ENCODE results near the gene MAN1A2. TPM values are rescaled to one million over a fixed set of nuclear protein-coding genes. Genes with fewer than 3 reads are reported as not detected.

The MAN1A2 gene
- total RNA-seq, 4 donors from 2014 or later, result 23.3 to 77.6 (median 57.0) TPM

- TF ChIP-seq, protein P1, sequence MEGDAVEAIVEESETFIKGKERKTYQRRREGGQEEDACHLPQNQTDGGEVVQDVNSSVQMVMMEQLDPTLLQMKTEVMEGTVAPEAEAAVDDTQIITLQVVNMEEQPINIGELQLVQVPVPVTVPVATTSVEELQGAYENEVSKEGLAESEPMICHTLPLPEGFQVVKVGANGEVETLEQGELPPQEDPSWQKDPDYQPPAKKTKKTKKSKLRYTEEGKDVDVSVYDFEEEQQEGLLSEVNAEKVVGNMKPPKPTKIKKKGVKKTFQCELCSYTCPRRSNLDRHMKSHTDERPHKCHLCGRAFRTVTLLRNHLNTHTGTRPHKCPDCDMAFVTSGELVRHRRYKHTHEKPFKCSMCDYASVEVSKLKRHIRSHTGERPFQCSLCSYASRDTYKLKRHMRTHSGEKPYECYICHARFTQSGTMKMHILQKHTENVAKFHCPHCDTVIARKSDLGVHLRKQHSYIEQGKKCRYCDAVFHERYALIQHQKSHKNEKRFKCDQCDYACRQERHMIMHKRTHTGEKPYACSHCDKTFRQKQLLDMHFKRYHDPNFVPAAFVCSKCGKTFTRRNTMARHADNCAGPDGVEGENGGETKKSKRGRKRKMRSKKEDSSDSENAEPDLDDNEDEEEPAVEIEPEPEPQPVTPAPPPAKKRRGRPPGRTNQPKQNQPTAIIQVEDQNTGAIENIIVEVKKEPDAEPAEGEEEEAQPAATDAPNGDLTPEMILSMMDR (IDR thresholded peaks at IDR 0.05), result no peak
- no peak for TF ChIP-seq POLR2A (IDR thresholded peaks at IDR 0.05)
- Histone ChIP-seq H3K27ac (no peak overlapping the region), H3K4me1 (peaks cover 0 to 3% of the 10 kb centered on the region in 2 donors), H3K36me3 (no peaks in the 10 kb centered on the region), H3K9me3 (no peaks in the 10 kb centered on the region), H3K27me3 (no peaks in the 10 kb centered on the region), H3K4me3 (no peak overlapping the region)
- intact Hi-C loops (cut with DNase I; ENCODE audit: low total_unique reads), result no loop called here
- DNase-seq, result no peak
These were observed 31.0 kb upstream of the MAN1A2 start for GRCh38 chr1:117336088-117336817.

- intact Hi-C loops (cut with DNase I; ENCODE audit: low total_unique reads), result no loop called here
- Histone ChIP-seq H3K9me3 (no peaks in the 10 kb centered on the region), H3K4me1 (peaks cover 0 to 3% of the 10 kb centered on the region in 2 donors), H3K4me3 (no peak overlapping the region), H3K27me3 (no peaks in the 10 kb centered on the region), H3K36me3 (no peaks in the 10 kb centered on the region), H3K27ac (peak overlapping the region; percentile 69 to 74)
- TF ChIP-seq, protein P1 (IDR thresholded peaks at IDR 0.05), result peak in 1 of 4 experiments; percentile 18
- TF ChIP-seq POLR2A (IDR thresholded peaks at IDR 0.05), result no peak
- DNase-seq, result peak; percentile 30 to 57
These were observed 27.2 kb upstream of the MAN1A2 start for GRCh38 chr1:117339866-117340700.

DNA sequence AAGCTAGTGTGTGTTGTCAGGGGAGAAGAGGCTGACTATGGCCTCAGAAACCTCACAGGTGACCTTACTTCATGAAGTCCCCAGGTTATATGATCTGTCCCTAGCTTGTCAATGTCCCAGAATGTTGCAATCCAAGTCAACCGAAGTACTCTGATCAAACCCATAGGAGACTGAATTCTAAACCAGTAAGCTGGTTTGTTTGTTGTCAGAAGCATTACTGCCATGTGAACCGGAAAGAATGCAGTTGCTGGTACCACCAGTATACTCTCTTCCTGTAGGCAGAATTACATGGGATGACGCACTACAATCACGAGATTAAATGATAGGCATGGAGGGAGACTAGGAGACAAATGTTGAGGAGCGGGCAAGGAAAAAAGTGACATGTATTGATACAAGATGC, 26.1 kb upstream of the MAN1A2 start:
- intact Hi-C loops (cut with DNase I; ENCODE audit: low total_unique reads), result no loop called here
- H3K27ac ChIP-seq, result peak overlapping the region in 1 of 2 donors; percentile 74
- no peaks in the 10 kb centered on the region for H3K36me3 ChIP-seq
- H3K9me3 ChIP-seq, result no peaks in the 10 kb centered on the region
- H3K4me3 ChIP-seq, result no peak overlapping the region
- DNase-seq, result no peak
- peaks cover 0 to 3% of the 10 kb centered on the region in 2 donors for H3K4me1 ChIP-seq
- no peaks in the 10 kb centered on the region for H3K27me3 ChIP-seq
- TF ChIP-seq, protein P1 (IDR thresholded peaks at IDR 0.05), result no peak
- no peak for TF ChIP-seq POLR2A (IDR thresholded peaks at IDR 0.05)

DNA sequence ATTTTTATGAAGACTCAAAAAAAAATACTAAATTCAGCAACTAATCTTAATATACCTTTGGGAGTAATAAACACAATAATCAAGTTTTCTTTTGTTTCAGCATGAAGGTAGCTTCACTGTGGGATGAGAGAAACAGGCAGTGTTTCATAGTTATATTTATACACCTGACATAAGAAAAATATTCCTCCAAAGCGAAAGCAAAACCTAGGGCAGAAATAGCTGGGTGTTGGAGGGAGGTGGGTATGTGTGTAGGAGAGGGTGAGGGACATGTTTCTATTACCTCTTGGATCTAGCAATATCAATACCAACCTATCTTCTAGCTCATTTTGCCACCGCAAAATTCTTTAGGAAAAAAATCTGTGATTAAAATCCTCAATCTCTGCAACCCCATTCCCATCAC, 24.9 kb upstream of the MAN1A2 start:
- no peak overlapping the region for H3K4me3 ChIP-seq
- no peak for DNase-seq
- H3K9me3 ChIP-seq, result no peaks in the 10 kb centered on the region
- peaks cover 0 to 3% of the 10 kb centered on the region in 2 donors for H3K4me1 ChIP-seq
- H3K36me3 ChIP-seq, result no peaks in the 10 kb centered on the region
- intact Hi-C loops (cut with DNase I; ENCODE audit: low total_unique reads), result no loop called here
- H3K27ac ChIP-seq, result no peak overlapping the region
- no peak for TF ChIP-seq POLR2A (IDR thresholded peaks at IDR 0.05)
- TF ChIP-seq, protein P1 (IDR thresholded peaks at IDR 0.05), result no peak
- H3K27me3 ChIP-seq, result no peaks in the 10 kb centered on the region

Measured in uterus (tissue), 4 donors.